NOMO-1 treated with DMSO at 0.1 percent for 48 hours (cell line): Measurements from ENCODE around the gene MGAT5.

Experiments
- DNase-seq: peaks from one replicate; lab custom pipeline; 2025; ENCODE audit not compliant: unreplicated experiment; lab: John Stamatoyannopoulos, UW

Gene MGAT5

GRCh38 chr2:134230885-134231284, 23.0 kb upstream of the MGAT5 start:
- DNase-seq, result no peak

GRCh38 chr2:134231301-134231964, 22.4 kb upstream of the MGAT5 start:
- DNase-seq, result no peak

GRCh38 chr2:134231965-134232340, 21.9 kb upstream of the MGAT5 start:
- DNase-seq, result no peak

- peak; percentile 51 for DNase-seq
Observed at GRCh38 chr2:134232461-134232860, 21.4 kb upstream of the MGAT5 start.

- peak; percentile 62 for DNase-seq
Observed at GRCh38 chr2:134232868-134233727, 20.8 kb upstream of the MGAT5 start.

GRCh38 chr2:134233728-134234136, 20.1 kb upstream of the MGAT5 start:
- DNase-seq, result no peak

- no peak for DNase-seq
Observed at GRCh38 chr2:134234535-134234934, 19.3 kb upstream of the MGAT5 start.

GRCh38 chr2:134235510-134236144, 18.2 kb upstream of the MGAT5 start:
- no peak for DNase-seq

GRCh38 chr2:134238371-134238770, 15.5 kb upstream of the MGAT5 start:
- DNase-seq, result no peak

- DNase-seq, result no peak
Observed at GRCh38 chr2:134240061-134240460, 13.8 kb upstream of the MGAT5 start.

- DNase-seq, result no peak
Observed at GRCh38 chr2:134241911-134242310, 12.0 kb upstream of the MGAT5 start.

- no peak for DNase-seq
Observed at GRCh38 chr2:134243244-134243643, 10.6 kb upstream of the MGAT5 start.

GRCh38 chr2:134244086-134244485, 9.8 kb upstream of the MGAT5 start:
- no peak for DNase-seq

GRCh38 chr2:134244587-134244986, 9.3 kb upstream of the MGAT5 start:
- DNase-seq, result no peak

GRCh38 chr2:134245340-134245984, 8.4 kb upstream of the MGAT5 start:
- peak; percentile 51 for DNase-seq

GRCh38 chr2:134246154-134246874, 7.6 kb upstream of the MGAT5 start:
- no peak for DNase-seq

- DNase-seq, result no peak
Observed at GRCh38 chr2:134247679-134248078, 6.2 kb upstream of the MGAT5 start.

GRCh38 chr2:134248913-134249312, 5.0 kb upstream of the MGAT5 start:
- DNase-seq, result no peak

- no peak for DNase-seq
Observed at GRCh38 chr2:134249755-134250154, 4.1 kb upstream of the MGAT5 start.

GRCh38 chr2:134250840-134251461, 2.9 kb upstream of the MGAT5 start:
- DNase-seq, result peak; percentile 48
